ENCODE results near the gene CELA2B. TPM values are rescaled to one million over a fixed set of nuclear protein-coding genes. Genes with fewer than 3 reads are reported as not detected.

The CELA2B gene
- total and polyA plus RNA-seq, 2 of the 8 experiments (the other 6 are each of a cell fraction or from before 2014, with no cell fraction given): not detected

GRCh38 chr1:15459771-15460707, 15.9 kb upstream of the CELA2B start:
- H3K4me2 ChIP-seq (ENCODE audit: insufficient read depth in 1 of 2, low read depth in 2 of 2, low read length in 2 of 2): no peak overlapping the region
- POLR2A ChIA-PET (ENCODE audit: partially characterized antibody): interaction anchor here (0.6 kb wide), 1 partner anchor 38 kb away, joined by 3 read pairs; no protein-coding TSS in a partner anchor
- no peak overlapping the region for H3K56ac ChIP-seq (replicated peaks; ENCODE audit: insufficient read length, low read depth, low read length)
- CTCF ChIA-PET (ENCODE audit: partially characterized antibody): interaction anchor here (1.2 kb wide), 1 partner anchor 45 kb away, joined by 3 read pairs; no protein-coding TSS in a partner anchor
- no peaks in the 10 kb centered on the region for H3K36me3 ChIP-seq (ENCODE audit: control insufficient read depth in 2 of 4, insufficient read depth in 4 of 4, low read length in 3 of 4)
- H4K20me1 ChIP-seq (replicated peaks in 1 of 2; ENCODE audit: control insufficient read depth in 1 of 2, insufficient read depth in 2 of 2, low read length in 2 of 2): no peaks in the 10 kb centered on the region
- no peak overlapping the region for H4K8ac ChIP-seq (ENCODE audit: extremely low read depth, insufficient read depth, low read length)
- H2BK12ac ChIP-seq (ENCODE audit: low read depth, low read length): no peak overlapping the region
- H3K4me1 ChIP-seq (replicated peaks in 1 of 4; ENCODE audit: control insufficient read depth in 3 of 4, insufficient read depth in 4 of 4, low read length in 3 of 4): no peaks in the 10 kb centered on the region
- H3K18ac ChIP-seq (ENCODE audit: extremely low read depth, low read length): no peak overlapping the region
- 89% methylated on average over 10 of the region's 10 CpGs; no CpG with 5 or more reads in 1 of the 2 experiments for WGBS, 2 experiments (ENCODE audit: extremely low coverage in 1 of 2, insufficient coverage in 1 of 2, insufficient read length in 1 of 2, insufficient replicate concordance in 2 of 2, low coverage in 1 of 2, low lambda C conversion rate in 2 of 2, missing lambda C conversion rate in 1 of 2)
- no peak overlapping the region for H2AFZ ChIP-seq (ENCODE audit: low read length)
- H3K4ac ChIP-seq (replicated peaks; ENCODE audit: insufficient read length, low read depth, low read length): no peak overlapping the region
- H3K79me2 ChIP-seq (ENCODE audit: control insufficient read depth in 1 of 2, insufficient read depth in 2 of 2, low read length in 2 of 2): no peaks in the 10 kb centered on the region
- no peak overlapping the region for H3K14ac ChIP-seq (ENCODE audit: insufficient read length)
- no peak overlapping the region for H2AK5ac ChIP-seq (ENCODE audit: low read depth, low read length)
- H3K4me3 ChIP-seq (ENCODE audit: extremely low read depth in 1 of 4, insufficient read depth in 2 of 4, low read depth in 3 of 4, low read length in 4 of 4): no peak overlapping the region
- H3K23ac ChIP-seq (ENCODE audit: insufficient read length): no peak overlapping the region
- H4K91ac ChIP-seq (replicated peaks; ENCODE audit: insufficient read length, low read length): no peak overlapping the region
- H3K27ac ChIP-seq (ENCODE audit: low read depth, low read length): no peak overlapping the region
- H3K79me1 ChIP-seq (ENCODE audit: low read depth, low read length): no peaks in the 10 kb centered on the region
- no peak overlapping the region for H2BK15ac ChIP-seq (ENCODE audit: low read length)
- no peak overlapping the region for H2BK5ac ChIP-seq (ENCODE audit: low read depth, low read length)
- H3K23me2 ChIP-seq (ENCODE audit: low read depth, low read length): no peaks in the 10 kb centered on the region
- no peaks in the 10 kb centered on the region for H3K9me3 ChIP-seq (ENCODE audit: insufficient read depth in 2 of 2, low read depth in 1 of 2, low read length in 1 of 2)
- H3K27me3 ChIP-seq (replicated peaks in 1 of 4; ENCODE audit: control insufficient read depth in 3 of 4, extremely low read depth in 1 of 4, insufficient read depth in 3 of 4, low read length in 3 of 4): no peaks in the 10 kb centered on the region
- no peak overlapping the region for H4K5ac ChIP-seq (ENCODE audit: insufficient read length, low read depth, low read length)
- no peak overlapping the region for H2BK20ac ChIP-seq (ENCODE audit: low read length)
- no peak for DNase-seq (ENCODE audit: low read depth in 1 of 2, low spot score in 2 of 2)
- no peak overlapping the region for H3K9ac ChIP-seq (replicated peaks in 1 of 4; ENCODE audit: extremely low read depth in 1 of 4, low read depth in 3 of 4, low read length in 3 of 4)
- FAIRE-seq: no peak
- H2BK120ac ChIP-seq (replicated peaks; ENCODE audit: low read depth, low read length): no peak overlapping the region
- TF ChIP-seq GTF2F1 (IDR thresholded peaks at IDR 0.05; ENCODE audit: borderline replicate concordance, low read depth, low read length) (no peak), SIRT6 (IDR thresholded peaks at IDR 0.05; ENCODE audit: low read length) (no peak), CBX8 (IDR thresholded peaks at IDR 0.05; ENCODE audit: borderline replicate concordance, low read depth, low read length) (no peak), SRF (IDR thresholded peaks at IDR 0.05; ENCODE audit: low read depth, low read length) (no peak), NRF1 (IDR thresholded peaks at IDR 0.05; ENCODE audit: low read depth, low read length) (no peak), USF2 (IDR thresholded peaks at IDR 0.05; ENCODE audit: low read length) (no peak), CTBP2 (IDR thresholded peaks at IDR 0.05; ENCODE audit: borderline replicate concordance, insufficient read depth, insufficient read length, low read length) (no peak)

Data from H1 (cell line).